ENCODE data around the gene SORBS2. TPM values are rescaled to one million over a fixed set of nuclear protein-coding genes. Genes with fewer than 3 reads are reported as not detected.

SORBS2 gene
- total RNA-seq, 4 donors from 2014 or later = 21.5 to 103 (median 64.8) TPM

GRCh38 chr4:185554365-185555126 lies 257.4 kb downstream of the SORBS2 start:
- ATAC-seq (ENCODE audit: low FRiP score) (peak; percentile 41), DNase-seq (ENCODE audit: low spot score) (no peak)
- no peak for TF ChIP-seq CTCF (IDR thresholded peaks at IDR 0.05)

GRCh38 chr4:185552254-185552653 lies 259.7 kb downstream of the SORBS2 start:
- DNase-seq (ENCODE audit: low spot score) = no peak
- no peak for ATAC-seq (ENCODE audit: low FRiP score)
- TF ChIP-seq CTCF (IDR thresholded peaks at IDR 0.05) = no peak

- no peak for DNase-seq (ENCODE audit: low spot score)
- TF ChIP-seq CTCF (IDR thresholded peaks at IDR 0.05) = no peak
- ATAC-seq (ENCODE audit: low FRiP score) = no peak
Measured at GRCh38 chr4:185550933-185551332, 261.1 kb downstream of the SORBS2 start.

- no peak for ATAC-seq (ENCODE audit: low FRiP score)
Measured at GRCh38 chr4:185549095-185549639, 262.8 kb downstream of the SORBS2 start.

GRCh38 chr4:185548587-185548986 lies 263.4 kb downstream of the SORBS2 start:
- no peak for DNase-seq (ENCODE audit: low spot score)
- no peak for ATAC-seq (ENCODE audit: low FRiP score)
- no peak for TF ChIP-seq CTCF (IDR thresholded peaks at IDR 0.05)

More at GRCh38 chr4:185549095-185549639, 262.8 kb downstream of the SORBS2 start:
- DNase-seq (ENCODE audit: low spot score) = no peak
- no peak for TF ChIP-seq CTCF (IDR thresholded peaks at IDR 0.05)

- no peak for TF ChIP-seq CTCF (IDR thresholded peaks at IDR 0.05)
- DNase-seq (ENCODE audit: low spot score) (no peak), ATAC-seq (ENCODE audit: low FRiP score) (no peak)
Measured at GRCh38 chr4:185546335-185546734, 265.7 kb downstream of the SORBS2 start.
